ENCODE measurements around the gene OTUB1.

DNA sequence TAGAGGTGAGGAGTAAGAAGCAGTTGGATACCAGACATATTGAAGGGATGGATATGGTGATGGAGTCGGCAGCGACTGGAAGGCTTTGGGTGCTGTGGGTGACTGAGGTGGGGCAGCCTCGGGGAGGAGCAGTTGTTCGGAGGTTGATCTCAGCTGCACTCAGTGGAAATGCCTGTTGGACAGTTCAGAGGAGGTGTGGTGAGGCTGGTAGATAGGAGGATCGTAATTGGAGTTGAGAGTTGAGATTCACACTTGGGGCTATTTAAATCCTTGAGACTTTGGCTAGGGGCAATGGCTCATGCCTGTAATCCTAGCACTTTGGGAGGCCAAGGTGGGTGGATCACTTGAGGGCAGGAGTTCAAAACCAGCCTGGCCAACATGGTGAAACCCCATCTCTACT is 6.9 kb downstream of the OTUB1 start:
- TF ChIP-seq RFX7 (CRISPR knock-in tag; IDR thresholded peaks at IDR 0.05) = no peak
- no peak for TF ChIP-seq HDAC6 (IDR thresholded peaks at IDR 0.05; ENCODE audit: low read depth, low read length)
- TF ChIP-seq, protein P1, sequence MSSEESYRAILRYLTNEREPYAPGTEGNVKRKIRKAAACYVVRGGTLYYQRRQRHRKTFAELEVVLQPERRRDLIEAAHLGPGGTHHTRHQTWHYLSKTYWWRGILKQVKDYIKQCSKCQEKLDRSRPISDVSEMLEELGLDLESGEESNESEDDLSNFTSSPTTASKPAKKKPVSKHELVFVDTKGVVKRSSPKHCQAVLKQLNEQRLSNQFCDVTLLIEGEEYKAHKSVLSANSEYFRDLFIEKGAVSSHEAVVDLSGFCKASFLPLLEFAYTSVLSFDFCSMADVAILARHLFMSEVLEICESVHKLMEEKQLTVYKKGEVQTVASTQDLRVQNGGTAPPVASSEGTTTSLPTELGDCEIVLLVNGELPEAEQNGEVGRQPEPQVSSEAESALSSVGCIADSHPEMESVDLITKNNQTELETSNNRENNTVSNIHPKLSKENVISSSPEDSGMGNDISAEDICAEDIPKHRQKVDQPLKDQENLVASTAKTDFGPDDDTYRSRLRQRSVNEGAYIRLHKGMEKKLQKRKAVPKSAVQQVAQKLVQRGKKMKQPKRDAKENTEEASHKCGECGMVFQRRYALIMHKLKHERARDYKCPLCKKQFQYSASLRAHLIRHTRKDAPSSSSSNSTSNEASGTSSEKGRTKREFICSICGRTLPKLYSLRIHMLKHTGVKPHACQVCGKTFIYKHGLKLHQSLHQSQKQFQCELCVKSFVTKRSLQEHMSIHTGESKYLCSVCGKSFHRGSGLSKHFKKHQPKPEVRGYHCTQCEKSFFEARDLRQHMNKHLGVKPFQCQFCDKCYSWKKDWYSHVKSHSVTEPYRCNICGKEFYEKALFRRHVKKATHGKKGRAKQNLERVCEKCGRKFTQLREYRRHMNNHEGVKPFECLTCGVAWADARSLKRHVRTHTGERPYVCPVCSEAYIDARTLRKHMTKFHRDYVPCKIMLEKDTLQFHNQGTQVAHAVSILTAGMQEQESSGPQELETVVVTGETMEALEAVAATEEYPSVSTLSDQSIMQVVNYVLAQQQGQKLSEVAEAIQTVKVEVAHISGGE (CRISPR knock-in tag; IDR thresholded peaks at IDR 0.05) = no peak
- TF ChIP-seq, protein P2, sequence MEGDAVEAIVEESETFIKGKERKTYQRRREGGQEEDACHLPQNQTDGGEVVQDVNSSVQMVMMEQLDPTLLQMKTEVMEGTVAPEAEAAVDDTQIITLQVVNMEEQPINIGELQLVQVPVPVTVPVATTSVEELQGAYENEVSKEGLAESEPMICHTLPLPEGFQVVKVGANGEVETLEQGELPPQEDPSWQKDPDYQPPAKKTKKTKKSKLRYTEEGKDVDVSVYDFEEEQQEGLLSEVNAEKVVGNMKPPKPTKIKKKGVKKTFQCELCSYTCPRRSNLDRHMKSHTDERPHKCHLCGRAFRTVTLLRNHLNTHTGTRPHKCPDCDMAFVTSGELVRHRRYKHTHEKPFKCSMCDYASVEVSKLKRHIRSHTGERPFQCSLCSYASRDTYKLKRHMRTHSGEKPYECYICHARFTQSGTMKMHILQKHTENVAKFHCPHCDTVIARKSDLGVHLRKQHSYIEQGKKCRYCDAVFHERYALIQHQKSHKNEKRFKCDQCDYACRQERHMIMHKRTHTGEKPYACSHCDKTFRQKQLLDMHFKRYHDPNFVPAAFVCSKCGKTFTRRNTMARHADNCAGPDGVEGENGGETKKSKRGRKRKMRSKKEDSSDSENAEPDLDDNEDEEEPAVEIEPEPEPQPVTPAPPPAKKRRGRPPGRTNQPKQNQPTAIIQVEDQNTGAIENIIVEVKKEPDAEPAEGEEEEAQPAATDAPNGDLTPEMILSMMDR (IDR thresholded peaks at IDR 0.05 in 2 of 3, conservative IDR thresholded peaks at IDR 0.05 in 1 of 3; ENCODE audit: insufficient read depth in 2 of 3, low read depth in 1 of 3, low read length in 3 of 3) = no peak
- TF ChIP-seq JUN (IDR thresholded peaks at IDR 0.05; ENCODE audit: borderline replicate concordance, low read depth, low read length) = no peak
- TF ChIP-seq JUN (CRISPR knock-in tag; IDR thresholded peaks at IDR 0.05; ENCODE audit: borderline replicate concordance) = no peak

Measured in K562 (cell line).